ENCODE results near the gene IL32.
"Not testable (repeated sequence)": the region's sequence is repeated elsewhere in the genome, so short reads cannot be mapped to it uniquely, and the experiment has no call there.

The IL32 gene

DNA sequence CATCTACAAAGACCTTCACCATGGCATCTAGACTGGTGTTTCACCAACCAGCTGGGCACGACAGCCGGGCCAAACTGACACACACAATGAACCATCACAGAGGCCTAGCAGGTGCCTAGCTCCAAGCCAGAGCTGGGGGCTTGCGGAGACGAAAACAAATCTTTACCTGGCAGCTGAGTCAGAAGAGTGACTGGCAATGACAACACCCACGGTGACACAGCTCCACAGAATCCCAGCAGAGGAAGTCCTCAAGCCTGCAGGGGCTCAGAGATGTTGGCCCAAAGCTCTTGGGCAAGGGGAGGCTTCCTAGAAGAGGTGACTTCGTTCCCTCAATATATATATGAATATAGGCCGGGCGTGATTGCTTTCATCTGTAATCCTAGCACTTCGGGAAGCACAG lies 13.9 kb upstream of the IL32 start:
- DNase-seq (ENCODE audit: low read depth) = no peak

- not testable (repeated sequence) for DNase-seq (ENCODE audit: low read depth)
Observed at GRCh38 chr16:3052571-3053329, 12.7 kb upstream of the IL32 start.

- not testable (repeated sequence) for DNase-seq (ENCODE audit: low read depth)
Observed at GRCh38 chr16:3053330-3053710, 12.1 kb upstream of the IL32 start.

DNA sequence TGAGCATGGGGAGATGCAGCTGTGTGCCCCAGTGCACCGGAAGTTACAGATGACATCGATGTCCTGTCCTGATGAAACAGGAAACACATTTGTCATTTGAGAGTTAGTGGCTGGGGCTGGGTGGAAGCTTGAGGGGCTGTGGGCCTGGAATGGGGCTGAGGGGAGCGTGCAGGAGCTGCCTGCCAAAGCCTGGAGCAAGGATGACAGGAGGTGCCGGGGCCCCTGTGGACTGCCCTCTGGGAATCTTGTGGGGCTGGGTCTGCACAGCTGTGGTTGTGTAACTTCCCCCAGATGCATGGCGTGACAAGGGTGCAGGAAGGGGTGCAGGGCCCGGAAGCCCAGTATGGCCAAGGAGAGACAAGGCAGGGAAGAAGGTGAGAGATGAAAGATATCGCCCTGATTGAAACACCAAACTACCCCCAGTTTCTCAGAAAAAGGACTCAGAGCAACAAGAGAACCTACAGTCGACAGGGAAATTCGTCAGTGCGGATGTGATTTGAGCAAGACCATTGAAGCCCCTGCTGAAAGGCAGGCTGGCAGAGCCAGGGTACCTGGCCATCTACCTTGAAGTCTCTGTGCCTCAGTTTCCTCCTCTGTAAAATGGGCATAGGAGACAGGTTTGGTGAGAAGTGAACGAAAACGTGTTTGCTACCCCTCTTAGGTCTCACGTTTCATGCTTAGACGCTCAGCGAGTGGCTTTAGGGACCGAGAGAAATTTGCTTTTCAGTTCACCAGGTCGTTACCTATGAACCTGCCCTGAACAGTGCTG lies 10.3 kb upstream of the IL32 start:
- DNase-seq (ENCODE audit: low read depth) = no peak

- DNase-seq (ENCODE audit: low read depth) = not testable (repeated sequence)
Observed at GRCh38 chr16:3055734-3056115, 9.7 kb upstream of the IL32 start.

- DNase-seq (ENCODE audit: low read depth) = no peak
Observed at GRCh38 chr16:3056336-3057180, 8.9 kb upstream of the IL32 start.

GRCh38 chr16:3057181-3058138 lies 8.0 kb upstream of the IL32 start:
- no peak for DNase-seq (ENCODE audit: low read depth)

- DNase-seq (ENCODE audit: low read depth) = no peak
Observed at GRCh38 chr16:3058139-3059030, 7.1 kb upstream of the IL32 start.

DNA sequence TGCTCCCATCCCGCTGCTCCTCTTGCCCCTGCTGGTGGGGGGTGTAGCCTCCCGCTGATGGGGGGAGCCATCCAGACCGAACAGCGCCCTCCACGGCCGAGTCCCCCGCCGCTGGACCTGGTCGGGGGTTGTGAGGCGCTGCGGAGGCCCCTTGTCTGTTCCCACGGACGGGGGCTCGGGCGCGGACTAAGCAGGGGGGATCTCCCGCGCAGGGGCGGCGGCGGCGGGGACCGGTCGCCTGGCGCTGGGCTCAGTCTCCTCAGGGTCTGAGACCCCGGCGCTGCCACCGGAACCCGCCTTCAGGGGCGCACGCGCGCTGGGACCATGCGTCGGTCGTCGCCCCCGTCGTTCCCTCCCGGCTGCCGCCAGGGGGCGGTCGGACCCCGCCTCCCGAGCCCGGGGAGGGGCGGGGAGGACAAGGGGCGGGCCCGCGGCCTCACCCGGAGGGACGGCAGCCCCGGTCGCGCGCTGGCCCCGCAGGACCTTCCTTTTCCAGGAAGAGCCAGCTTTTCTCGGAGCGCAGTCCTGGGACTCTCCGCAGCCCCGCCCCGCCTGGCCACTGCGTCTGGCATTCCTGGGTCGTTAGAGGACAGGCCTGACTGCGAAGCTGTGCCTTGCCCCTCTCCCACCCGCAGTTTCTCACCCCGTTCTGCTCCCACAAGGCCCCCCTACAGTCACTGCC lies 6.3 kb upstream of the IL32 start:
- peak; percentile 48 for DNase-seq (ENCODE audit: low read depth)

GRCh38 chr16:3059723-3060242 lies 5.7 kb upstream of the IL32 start:
- DNase-seq (ENCODE audit: low read depth) = no peak

- no peak for DNase-seq (ENCODE audit: low read depth)
Observed at GRCh38 chr16:3060339-3061127, 4.9 kb upstream of the IL32 start.

DNA sequence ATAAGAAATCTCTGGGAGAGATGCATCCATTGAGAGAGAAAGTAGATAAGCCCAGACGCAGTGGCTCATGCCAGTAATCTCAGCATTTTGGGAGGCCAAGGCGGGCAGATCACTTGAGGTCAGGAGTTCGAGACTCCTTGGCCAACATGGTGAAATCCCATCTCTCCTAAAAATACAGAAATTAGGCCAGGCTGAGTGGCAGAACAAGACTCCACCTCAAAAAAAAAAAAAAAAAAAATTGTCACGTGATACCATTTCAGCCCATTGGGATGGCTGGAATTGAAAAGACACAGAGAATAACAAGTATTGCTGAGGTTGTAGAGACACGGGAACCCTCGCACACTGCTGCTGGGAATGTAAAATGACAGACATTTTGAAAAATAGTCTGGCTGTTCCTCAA lies 2.9 kb upstream of the IL32 start:
- no peak for DNase-seq (ENCODE audit: low read depth)

GRCh38 chr16:3063625-3064386 lies 1.6 kb upstream of the IL32 start:
- no peak for DNase-seq (ENCODE audit: low read depth)

GRCh38 chr16:3065742-3066439 lies 451 bp downstream of the IL32 start:
- DNase-seq (ENCODE audit: low read depth) = no peak

- no peak for DNase-seq (ENCODE audit: low read depth)
Observed at GRCh38 chr16:3066440-3066748, 954 bp downstream of the IL32 start.

DNA sequence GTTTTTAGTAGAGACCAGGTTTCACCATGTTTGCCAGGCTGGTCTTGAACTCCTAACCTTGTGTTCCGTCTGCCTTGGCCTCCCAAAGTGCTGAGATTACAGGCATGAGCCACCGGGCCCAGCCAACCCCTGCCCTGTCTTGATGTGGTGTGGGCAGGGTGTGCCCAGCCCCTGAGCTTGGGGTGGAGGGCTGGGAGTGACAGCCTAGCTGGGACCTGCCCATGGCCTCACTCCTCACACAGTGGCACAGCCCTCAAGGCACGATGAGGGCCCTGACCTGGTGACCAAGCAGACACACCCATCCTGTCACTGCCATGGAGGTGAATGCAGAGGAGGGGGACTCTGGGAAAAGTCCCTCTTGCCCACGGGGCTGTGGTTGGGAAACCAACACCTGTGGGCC lies 3.0 kb downstream of the IL32 start:
- no peak for DNase-seq (ENCODE audit: low read depth)

GRCh38 chr16:3069146-3069545 lies 3.7 kb downstream of the IL32 start:
- DNase-seq (ENCODE audit: low read depth) = not testable (repeated sequence)

Data from fibroblast of the conjunctiva (primary cell).